HFF-Myc (cell line): ENCODE measurements around the gene EDRF1.
"Not testable (repeated sequence)": the region's sequence is repeated elsewhere in the genome, so short reads cannot be mapped to it uniquely, and the experiment has no call there.

Source experiments
- DNase-seq: peaks from one replicate; pipeline ENCODE4 v3.0.0-alpha.2; 2011; ENCODE audit warnings: low read depth; ENCODE audit errors: extremely low read depth
- H3K4me3 ChIP-seq: replicated peaks from 2 replicates; pipeline ENCODE4 v1.5.1; 2011; ENCODE audit warnings: low read depth, mild to moderate bottlenecking, control low read depth, low read length
- CTCF ChIP-seq: IDR thresholded peaks from 2 replicates; pipeline ENCODE4 v1.5.1; 2012; ENCODE audit warnings: mild to moderate bottlenecking, low read depth, low read length, control low read depth; ENCODE audit errors: missing control alignments

Gene EDRF1

GRCh38 chr10:125709553-125710474, 9.7 kb upstream of the EDRF1 start:
- no peak for TF ChIP-seq CTCF
- no peak for DNase-seq
- no peak overlapping the region for H3K4me3 ChIP-seq

- no peak for TF ChIP-seq CTCF
- no peak overlapping the region for H3K4me3 ChIP-seq
- DNase-seq: no peak
These were observed 8.3 kb upstream of the EDRF1 start for GRCh38 chr10:125711110-125711750.

- DNase-seq, H3K4me3 ChIP-seq: not testable (repeated sequence)
These were observed 4.8 kb upstream of the EDRF1 start for GRCh38 chr10:125714728-125715127.

GRCh38 chr10:125720002-125720382, 483 bp downstream of the EDRF1 start:
- no peak for TF ChIP-seq CTCF

GRCh38 chr10:125721035-125721434, 1.5 kb downstream of the EDRF1 start:
- DNase-seq: no peak
- TF ChIP-seq CTCF: no peak
- H3K4me3 ChIP-seq: peak overlapping the region; percentile 100

More at GRCh38 chr10:125720002-125720382, 483 bp downstream of the EDRF1 start:
- DNase-seq: no peak
- peak overlapping the region; percentile 100 for H3K4me3 ChIP-seq

- DNase-seq: no peak
- no peak for TF ChIP-seq CTCF
These were observed 3.3 kb downstream of the EDRF1 start for GRCh38 chr10:125722811-125723210.

GRCh38 chr10:125726914-125727313, 7.4 kb downstream of the EDRF1 start:
- no peak for TF ChIP-seq CTCF

More at GRCh38 chr10:125722811-125723210, 3.3 kb downstream of the EDRF1 start:
- no peak overlapping the region for H3K4me3 ChIP-seq

More at GRCh38 chr10:125726914-125727313, 7.4 kb downstream of the EDRF1 start:
- no peak for DNase-seq
- no peak overlapping the region for H3K4me3 ChIP-seq
